Islet precursor cell (in vitro differentiated cells): ENCODE data around the gene SLC5A2.
"Not testable (repeated sequence)": the region's sequence is repeated elsewhere in the genome, so short reads cannot be mapped to it uniquely, and the experiment has no call there.

Source experiments
- DNase-seq: peaks from one replicate; pipeline ENCODE4 v3.0.0-alpha.2; 2018

SLC5A2 gene

DNA sequence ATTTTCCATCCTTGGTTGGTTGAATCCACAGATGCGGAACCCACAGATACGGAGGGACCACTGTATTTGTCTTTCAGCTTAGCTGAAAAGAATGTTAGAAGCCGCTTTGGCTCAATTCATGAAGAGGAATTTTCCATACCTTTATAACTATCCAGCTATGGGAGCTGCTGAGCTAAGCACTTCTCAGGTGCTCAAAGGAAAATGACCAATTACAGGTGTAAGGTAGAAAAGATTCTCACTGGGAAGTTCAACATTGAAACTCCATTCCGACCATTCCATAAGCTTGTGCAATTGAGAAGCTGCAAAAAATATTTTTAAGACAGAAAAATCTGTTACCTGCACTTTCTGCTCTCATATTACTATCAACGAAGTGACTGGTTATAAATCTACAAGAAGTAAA lies 47.5 kb downstream of the SLC5A2 start:
- DNase-seq = no peak

DNA sequence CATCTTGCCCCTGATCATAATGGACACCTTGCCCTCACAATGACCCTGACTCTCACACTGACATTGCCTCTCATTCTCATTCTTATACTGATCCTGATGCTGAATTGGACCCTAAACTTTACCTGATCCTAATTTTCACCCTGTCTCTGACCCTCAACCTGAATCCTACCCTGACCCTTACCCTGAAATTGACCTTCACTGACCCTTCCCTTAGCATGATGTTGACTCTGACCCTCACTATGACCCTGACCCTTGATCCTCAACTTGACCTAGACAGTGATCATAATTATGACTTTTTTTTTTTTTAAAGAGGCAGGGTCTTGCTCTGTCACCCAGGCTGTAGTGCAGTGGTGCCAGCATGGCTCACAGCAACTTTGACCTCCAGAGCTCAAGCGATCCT lies 48.2 kb downstream of the SLC5A2 start:
- no peak for DNase-seq

DNA sequence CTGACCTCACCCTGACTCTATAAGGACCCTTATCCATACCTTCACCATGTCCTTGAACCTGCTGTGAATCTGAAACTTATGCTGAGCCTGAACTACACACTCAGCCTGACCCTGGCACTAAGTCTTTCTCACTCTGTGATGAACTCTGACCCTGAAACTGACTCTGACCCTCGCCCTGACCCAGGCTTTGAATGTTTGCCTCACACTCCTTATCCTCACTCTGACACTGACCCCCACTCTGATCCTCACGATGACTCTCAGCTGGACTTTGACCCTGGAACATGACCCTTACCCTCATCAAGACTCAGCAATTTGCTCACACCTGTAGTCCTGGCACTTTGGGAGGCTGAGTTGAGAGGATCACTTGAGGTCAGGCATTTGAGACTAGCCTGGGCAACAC lies 49.2 kb downstream of the SLC5A2 start:
- DNase-seq = no peak

DNA sequence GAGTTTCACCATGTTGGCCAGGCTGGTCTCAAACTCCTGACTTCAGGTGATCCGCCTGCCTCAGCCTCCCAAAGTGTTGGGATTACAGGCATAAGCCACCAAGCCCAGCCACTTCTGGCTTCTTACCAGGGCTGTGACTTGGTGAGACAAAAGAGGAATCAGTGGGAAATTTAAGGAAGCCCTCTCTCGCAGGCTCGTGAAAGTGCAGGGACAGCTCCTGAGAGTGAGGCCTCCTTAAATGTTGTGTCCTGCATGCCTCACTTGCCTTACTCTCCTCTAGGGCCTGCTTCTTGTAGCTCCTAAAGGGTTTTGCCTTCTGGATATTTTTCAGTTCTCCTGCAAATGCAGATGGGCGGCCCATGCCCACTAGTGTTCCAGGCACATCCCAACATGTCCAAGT lies 50.0 kb downstream of the SLC5A2 start:
- DNase-seq = no peak

DNA sequence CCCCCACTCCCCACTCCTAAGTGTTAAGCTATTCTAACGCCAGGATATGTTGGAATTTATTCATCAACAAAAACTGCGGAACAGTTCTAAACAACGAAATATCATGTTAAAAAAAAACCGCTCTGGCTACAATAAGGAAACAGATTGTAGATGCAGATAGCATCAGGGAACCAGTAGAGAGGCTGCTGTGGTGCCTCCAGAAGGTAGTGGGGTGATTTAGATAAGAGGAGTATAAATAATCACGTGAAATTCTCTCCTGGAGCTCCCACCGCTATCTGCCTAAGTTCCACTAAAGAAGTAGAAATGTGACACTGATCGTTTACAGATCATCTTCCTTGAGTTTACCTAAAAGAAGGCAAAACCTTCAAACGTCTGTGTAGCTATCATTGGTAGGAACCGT lies 52.8 kb downstream of the SLC5A2 start:
- DNase-seq = no peak

DNA sequence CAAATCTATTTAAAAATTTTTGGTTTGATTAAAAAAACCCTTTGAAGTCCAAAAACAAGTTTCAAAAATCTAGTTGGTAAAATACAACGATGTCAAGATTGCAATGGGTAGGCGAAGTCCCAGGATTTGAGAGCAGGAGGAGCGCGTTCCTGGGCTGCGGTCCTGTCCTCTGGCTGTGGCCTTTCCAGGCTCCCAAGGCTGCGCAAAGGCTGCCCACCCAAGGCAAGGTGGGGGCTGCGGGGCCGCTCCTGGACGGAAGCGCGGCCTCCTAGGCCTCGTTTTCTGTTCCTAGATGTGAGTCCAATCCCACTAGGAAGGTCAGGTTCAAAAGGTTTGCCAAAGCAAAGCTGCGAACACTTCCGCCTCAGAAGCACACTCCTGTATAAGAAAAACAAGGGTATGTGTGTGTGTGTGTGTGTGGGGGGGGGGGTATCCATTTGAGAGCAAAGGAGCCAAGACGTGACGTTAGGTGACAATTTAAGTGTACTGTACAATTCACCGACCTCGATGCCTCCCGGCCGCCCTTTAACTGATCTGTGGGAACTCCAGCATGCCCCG lies 54.0 kb downstream of the SLC5A2 start:
- no peak for DNase-seq

DNA sequence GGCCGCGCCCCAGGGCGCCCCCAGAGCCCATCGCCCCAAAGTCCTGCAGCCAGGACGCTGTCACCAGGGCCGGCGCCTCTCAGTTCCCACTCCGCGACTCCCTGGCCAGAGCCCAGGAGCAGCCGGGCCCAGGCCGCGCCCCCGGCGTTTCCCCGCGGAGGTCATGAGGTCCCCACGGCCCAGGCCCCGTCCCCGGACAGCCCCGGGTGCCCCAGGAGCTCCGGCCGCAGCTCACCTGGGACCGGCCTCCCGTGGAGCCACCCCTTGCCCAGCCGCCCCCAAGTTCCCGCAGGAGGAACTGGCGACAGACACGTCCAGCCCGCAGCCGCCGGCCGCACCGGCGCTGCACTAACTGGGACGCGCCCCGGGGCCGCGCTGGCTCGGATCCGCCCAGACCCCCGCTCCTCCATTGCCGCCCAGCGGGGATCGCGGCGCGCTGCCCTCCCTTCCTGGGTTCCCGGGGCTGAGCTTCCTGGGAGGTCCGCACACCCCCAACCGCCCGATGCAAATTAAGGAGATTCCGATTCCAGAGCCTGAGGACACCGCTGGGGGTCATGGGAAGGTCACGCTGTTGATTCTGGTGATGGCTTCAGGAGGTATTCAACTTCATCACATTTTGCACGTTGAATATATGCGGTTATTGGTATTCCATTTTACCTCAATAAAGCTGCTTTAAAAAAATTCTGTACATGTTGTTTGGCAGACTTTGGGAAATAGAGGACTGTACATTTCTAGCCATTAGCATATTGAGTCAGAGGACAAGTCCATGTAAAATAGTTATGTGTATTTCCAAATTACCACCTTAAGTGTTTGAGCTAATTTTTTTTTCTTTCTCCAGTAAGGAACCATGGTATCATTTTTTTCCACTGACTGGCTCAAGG lies 54.7 kb downstream of the SLC5A2 start:
- DNase-seq = no peak

DNA sequence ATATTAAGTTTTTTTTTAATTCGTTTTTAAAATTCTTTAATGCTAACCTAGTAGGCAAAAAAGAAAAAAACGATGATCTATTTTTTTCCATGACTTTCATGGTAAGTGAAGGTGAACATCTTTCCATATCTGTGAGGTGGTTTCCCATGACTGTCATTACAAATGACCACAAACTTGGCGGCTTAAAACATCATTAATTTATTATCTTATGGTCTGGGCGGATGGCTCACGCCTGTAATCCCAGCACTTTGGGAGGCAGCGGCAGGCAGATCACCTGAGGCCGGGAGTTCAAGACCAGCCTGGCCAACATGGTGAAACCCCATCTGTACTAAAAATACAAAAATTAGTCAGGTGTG lies 55.3 kb downstream of the SLC5A2 start:
- DNase-seq = not testable (repeated sequence)

DNA sequence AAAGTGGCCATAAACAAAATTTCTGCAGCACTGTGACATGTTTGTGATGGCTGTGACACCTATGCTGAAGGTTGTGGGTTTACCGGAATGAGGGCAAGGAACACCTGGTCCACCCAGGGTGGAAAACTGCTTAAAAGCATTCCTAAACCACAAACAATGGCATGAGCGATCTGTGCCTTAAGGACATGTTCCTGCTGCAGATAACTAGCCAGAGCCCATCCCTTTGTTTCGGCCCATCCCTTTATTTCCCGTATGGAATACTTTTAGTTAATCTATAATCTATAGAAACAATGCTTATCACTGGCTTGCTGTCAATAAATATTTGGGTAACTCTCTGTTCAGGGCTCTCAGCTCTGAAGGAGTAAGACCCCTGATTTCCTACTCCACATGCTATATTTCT lies 56.8 kb downstream of the SLC5A2 start:
- not testable (repeated sequence) for DNase-seq
